Activated CD8-positive, alpha-beta memory T cell treated with anti-CD3 and anti-CD28 coated beads, Interleukin-2, amount 50 U/mL, for 4 hours (primary cell): ENCODE measurements around the gene PDRG1.

Experiments used
- DNase-seq: peaks from one replicate; pipeline ENCODE4 v3.0.0-alpha.2; 2020

PDRG1 gene

GRCh38 chr20:31903627-31904386, 48.0 kb downstream of the PDRG1 start:
- no peak for DNase-seq

- DNase-seq, result no peak
Observed at GRCh38 chr20:31901615-31902014, 50.2 kb downstream of the PDRG1 start.

GRCh38 chr20:31897541-31897940, 54.3 kb downstream of the PDRG1 start:
- no peak for DNase-seq

- no peak for DNase-seq
Observed at GRCh38 chr20:31896049-31896448, 55.8 kb downstream of the PDRG1 start.

- no peak for DNase-seq
Observed at GRCh38 chr20:31894980-31895675, 56.7 kb downstream of the PDRG1 start.
